ENCODE measurements around the gene FGF21. TPM values are rescaled to one million over a fixed set of nuclear protein-coding genes. Genes with fewer than 3 reads are reported as not detected.
"Not testable (repeated sequence)": the region's sequence is repeated elsewhere in the genome, so short reads cannot be mapped to it uniquely, and the experiment has no call there.

Gene FGF21
- total RNA-seq, 1 donor from 2014 or later = not detected

DNA sequence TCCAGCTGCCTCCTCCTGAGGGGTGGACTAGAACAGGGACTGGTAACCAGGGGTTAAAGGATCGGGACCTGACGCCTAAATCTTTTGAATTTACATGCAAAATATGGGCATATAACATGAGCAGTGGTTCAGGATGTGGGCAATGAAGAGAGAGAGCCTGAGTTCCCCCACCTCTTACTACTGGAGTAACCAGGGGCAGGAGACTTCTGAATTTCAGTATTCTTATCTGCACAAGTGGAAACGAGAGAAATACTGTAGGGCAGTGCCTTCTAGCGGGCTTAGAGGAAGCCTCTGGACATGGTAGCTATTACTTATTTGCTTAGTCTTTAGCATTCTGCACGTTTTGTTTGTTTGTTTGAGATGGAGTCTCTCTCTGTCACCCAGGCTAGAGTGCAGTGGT is 29.2 kb downstream of the FGF21 start:
- H3K4me3 Mint-ChIP-seq (ENCODE audit: unreplicated experiment) = no peak overlapping the region
- H3K4me3 ChIP-seq (ENCODE audit: insufficient read depth, low read depth, low read length) = no peak overlapping the region
- H3K27me3 ChIP-seq (ENCODE audit: insufficient read depth, low read length) = no peaks in the 10 kb centered on the region
- peaks cover 6% of the 10 kb centered on the region for H3K4me1 Mint-ChIP-seq (ENCODE audit: low read depth, unreplicated experiment)
- H3K27ac Mint-ChIP-seq (ENCODE audit: unreplicated experiment) = no peak overlapping the region
- no peak for DNase-seq (ENCODE audit: low read depth)
- no peak overlapping the region for H3K9ac ChIP-seq (ENCODE audit: low read length)
- H3K4me1 ChIP-seq (ENCODE audit: insufficient read depth, low read length) = peaks cover 7% of the 10 kb centered on the region
- H3K36me3 ChIP-seq (ENCODE audit: insufficient read depth, low read length) = no peaks in the 10 kb centered on the region
- peaks cover 1% of the 10 kb centered on the region for H3K36me3 Mint-ChIP-seq (ENCODE audit: low read depth, unreplicated experiment)
- no peak overlapping the region for H3K27ac ChIP-seq (ENCODE audit: low read depth, low read length)
- no peak overlapping the region for H2AFZ ChIP-seq (ENCODE audit: low read depth, low read length)
- H3K9me3 ChIP-seq (ENCODE audit: insufficient read depth, low read depth, low read length) = no peaks in the 10 kb centered on the region
- no peak for FAIRE-seq
- no peaks in the 10 kb centered on the region for H3K79me2 ChIP-seq (ENCODE audit: insufficient read depth, low read length)
- TF ChIP-seq EZH2 (IDR thresholded peaks at IDR 0.05; ENCODE audit: insufficient read depth, low read length) = no peak
- no peak for TF ChIP-seq CTCF (IDR thresholded peaks at IDR 0.05; ENCODE audit: insufficient read depth, low read depth, low read length)
- H3K9me3 Mint-ChIP-seq (ENCODE audit: unreplicated experiment) = no peaks in the 10 kb centered on the region
- H3K4me2 ChIP-seq (ENCODE audit: low read length) = no peak overlapping the region
- H4K20me1 ChIP-seq (ENCODE audit: insufficient read depth, low read length) = no peaks in the 10 kb centered on the region
- peaks cover 13% of the 10 kb centered on the region for H3K27me3 Mint-ChIP-seq (ENCODE audit: low read depth, unreplicated experiment)

DNA sequence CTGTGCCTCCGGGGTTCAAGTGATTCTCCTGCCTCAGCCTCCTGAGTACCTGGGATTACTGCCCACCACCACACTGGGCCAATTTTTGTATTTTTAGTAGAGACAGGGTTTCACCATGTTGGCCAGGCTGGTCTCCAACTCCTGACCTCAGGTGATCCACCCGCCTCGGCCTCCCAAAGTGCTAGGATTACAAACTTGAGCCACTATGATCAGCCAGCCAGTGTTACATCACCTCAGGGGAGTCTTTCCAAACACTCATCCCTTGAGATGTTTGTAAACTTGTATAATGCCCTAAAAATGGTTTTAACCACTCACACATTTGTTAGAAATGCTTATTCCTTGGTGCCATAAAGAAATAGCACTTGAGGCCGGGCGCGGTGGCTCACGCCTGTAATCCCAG is 31.1 kb downstream of the FGF21 start:
- not testable (repeated sequence) for H3K4me3 ChIP-seq (ENCODE audit: insufficient read depth, low read depth, low read length); FAIRE-seq; H3K9ac ChIP-seq (ENCODE audit: low read length); H3K4me1 ChIP-seq (ENCODE audit: insufficient read depth, low read length); H3K4me2 ChIP-seq (ENCODE audit: low read length); H3K4me3 Mint-ChIP-seq (ENCODE audit: unreplicated experiment); H3K4me1 Mint-ChIP-seq (ENCODE audit: low read depth, unreplicated experiment); H3K36me3 Mint-ChIP-seq (ENCODE audit: low read depth, unreplicated experiment); H4K20me1 ChIP-seq (ENCODE audit: insufficient read depth, low read length); H3K79me2 ChIP-seq (ENCODE audit: insufficient read depth, low read length); H2AFZ ChIP-seq (ENCODE audit: low read depth, low read length); H3K27ac ChIP-seq (ENCODE audit: low read depth, low read length); DNase-seq (ENCODE audit: low read depth); H3K36me3 ChIP-seq (ENCODE audit: insufficient read depth, low read length); H3K27me3 ChIP-seq (ENCODE audit: insufficient read depth, low read length); H3K27ac Mint-ChIP-seq (ENCODE audit: unreplicated experiment); H3K9me3 ChIP-seq (ENCODE audit: insufficient read depth, low read depth, low read length); H3K9me3 Mint-ChIP-seq (ENCODE audit: unreplicated experiment)
- H3K27me3 Mint-ChIP-seq (ENCODE audit: low read depth, unreplicated experiment) = peaks cover 13% of the 10 kb centered on the region

DNA sequence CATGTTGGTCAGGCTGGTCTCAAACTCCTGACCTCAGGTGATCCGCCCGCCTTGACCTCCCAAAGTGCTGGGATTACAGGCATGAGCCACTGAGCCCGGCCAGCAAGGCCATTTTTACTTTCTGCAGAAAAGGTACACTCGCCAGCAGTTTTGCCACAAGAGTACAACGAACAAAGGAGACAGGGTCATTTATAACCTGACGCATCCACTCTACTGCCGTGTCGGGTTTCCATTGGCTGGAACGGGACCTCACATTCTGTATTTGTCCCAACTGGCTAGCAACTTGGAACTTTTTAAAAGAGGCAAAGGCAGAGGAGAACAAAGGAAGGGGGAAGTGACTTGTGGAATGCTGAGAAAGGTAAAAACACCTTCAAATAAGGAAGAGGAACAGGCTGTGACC is 32.0 kb downstream of the FGF21 start:
- H3K4me3 ChIP-seq (ENCODE audit: insufficient read depth, low read depth, low read length); H3K4me3 Mint-ChIP-seq (ENCODE audit: unreplicated experiment); DNase-seq (ENCODE audit: low read depth); H3K9ac ChIP-seq (ENCODE audit: low read length); H3K4me1 Mint-ChIP-seq (ENCODE audit: low read depth, unreplicated experiment); H3K36me3 ChIP-seq (ENCODE audit: insufficient read depth, low read length); H3K27ac Mint-ChIP-seq (ENCODE audit: unreplicated experiment); H3K36me3 Mint-ChIP-seq (ENCODE audit: low read depth, unreplicated experiment); H3K9me3 Mint-ChIP-seq (ENCODE audit: unreplicated experiment); H4K20me1 ChIP-seq (ENCODE audit: insufficient read depth, low read length); H3K4me2 ChIP-seq (ENCODE audit: low read length); FAIRE-seq; H3K79me2 ChIP-seq (ENCODE audit: insufficient read depth, low read length); H3K9me3 ChIP-seq (ENCODE audit: insufficient read depth, low read depth, low read length); H3K27me3 ChIP-seq (ENCODE audit: insufficient read depth, low read length); H3K27ac ChIP-seq (ENCODE audit: low read depth, low read length); H2AFZ ChIP-seq (ENCODE audit: low read depth, low read length); H3K4me1 ChIP-seq (ENCODE audit: insufficient read depth, low read length): not testable (repeated sequence)
- H3K27me3 Mint-ChIP-seq (ENCODE audit: low read depth, unreplicated experiment) = peaks cover 13% of the 10 kb centered on the region

GRCh38 chr19:48793271-48793670 is 37.9 kb downstream of the FGF21 start:
- Histone ChIP-seq H3K36me3 (ENCODE audit: insufficient read depth, low read length) (no peaks in the 10 kb centered on the region), H2AFZ (ENCODE audit: low read depth, low read length) (no peak overlapping the region), H3K27ac (ENCODE audit: low read depth, low read length) (no peak overlapping the region), H4K20me1 (ENCODE audit: insufficient read depth, low read length) (no peaks in the 10 kb centered on the region), H3K4me2 (ENCODE audit: low read length) (no peak overlapping the region), H3K4me3 (ENCODE audit: insufficient read depth, low read depth, low read length) (no peak overlapping the region), H3K27me3 (ENCODE audit: insufficient read depth, low read length) (no peaks in the 10 kb centered on the region), H3K9ac (ENCODE audit: low read length) (no peak overlapping the region), H3K9me3 (ENCODE audit: insufficient read depth, low read depth, low read length) (no peaks in the 10 kb centered on the region), H3K4me1 (ENCODE audit: insufficient read depth, low read length) (peaks cover 5% of the 10 kb centered on the region), H3K79me2 (ENCODE audit: insufficient read depth, low read length) (no peaks in the 10 kb centered on the region)
- Mint-ChIP-seq H3K4me3 (ENCODE audit: unreplicated experiment) (peak overlapping the region; percentile 20), H3K9me3 (ENCODE audit: unreplicated experiment) (no peaks in the 10 kb centered on the region), H3K27ac (ENCODE audit: unreplicated experiment) (no peak overlapping the region), H3K36me3 (ENCODE audit: low read depth, unreplicated experiment) (peaks cover 1% of the 10 kb centered on the region), H3K27me3 (ENCODE audit: low read depth, unreplicated experiment) (no peaks in the 10 kb centered on the region), H3K4me1 (ENCODE audit: low read depth, unreplicated experiment) (no peaks in the 10 kb centered on the region)
- DNase-seq (ENCODE audit: low read depth) = no peak
- TF ChIP-seq EZH2 (IDR thresholded peaks at IDR 0.05; ENCODE audit: insufficient read depth, low read length) (no peak), CTCF (IDR thresholded peaks at IDR 0.05; ENCODE audit: insufficient read depth, low read depth, low read length) (no peak)
- no peak for FAIRE-seq

Data from astrocyte (in vitro differentiated cells and primary cell).